Adrenal gland (tissue), 5 donors: ENCODE results near the gene WNT7A.

Source experiments
- POLR2A ChIP-seq, 2 donors: fragments of 450-650 bp; IDR thresholded peaks; one replicate each; pipeline ENCODE4 v1.6.1; 2017; ENCODE audit warnings: antibody characterized with exemption in 2 of 2, mild to moderate bottlenecking in 2 of 2, moderate library complexity in 1 of 2
- TF ChIP-seq, protein P1 (sequence below), 6 experiments: fragments of 450-650 bp in 4 of 6; fragments of 200-600 bp in 2 of 6; sonication (generic) in 1 of 6; IDR thresholded peaks; 1 replicate in 5 of 6; 2 replicates in 1 of 6; pipeline versions ENCODE4 v1.5.1 to v1.8.0; 2016 to 2021; ENCODE audit warnings: antibody characterized with exemption in 6 of 6, mild to moderate bottlenecking in 2 of 6, moderate library complexity in 1 of 6
- donor health status: DM: no; HTN: no; CAD: no.

DNA sequence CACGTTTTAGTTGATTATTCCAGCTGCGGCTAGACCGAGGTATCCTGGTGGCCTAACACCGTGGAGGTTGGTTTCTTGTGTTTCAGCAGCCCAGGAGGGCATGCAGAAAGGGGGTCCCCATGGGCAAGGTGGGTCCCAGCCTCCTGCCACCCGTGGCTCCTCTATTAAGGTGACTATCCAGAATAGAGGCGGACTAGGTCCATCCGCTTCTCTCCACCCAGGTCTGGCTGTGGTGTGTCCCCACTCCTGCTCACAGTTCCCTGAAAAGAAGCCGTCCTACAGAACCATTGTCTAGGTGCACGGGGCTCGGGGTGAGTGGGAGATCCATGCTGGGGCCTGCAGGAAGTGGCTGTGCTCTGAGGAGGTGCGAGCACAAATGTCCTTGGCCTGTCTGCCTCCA, 81.5 kb downstream of the WNT7A start:
- TF ChIP-seq, protein P1, sequence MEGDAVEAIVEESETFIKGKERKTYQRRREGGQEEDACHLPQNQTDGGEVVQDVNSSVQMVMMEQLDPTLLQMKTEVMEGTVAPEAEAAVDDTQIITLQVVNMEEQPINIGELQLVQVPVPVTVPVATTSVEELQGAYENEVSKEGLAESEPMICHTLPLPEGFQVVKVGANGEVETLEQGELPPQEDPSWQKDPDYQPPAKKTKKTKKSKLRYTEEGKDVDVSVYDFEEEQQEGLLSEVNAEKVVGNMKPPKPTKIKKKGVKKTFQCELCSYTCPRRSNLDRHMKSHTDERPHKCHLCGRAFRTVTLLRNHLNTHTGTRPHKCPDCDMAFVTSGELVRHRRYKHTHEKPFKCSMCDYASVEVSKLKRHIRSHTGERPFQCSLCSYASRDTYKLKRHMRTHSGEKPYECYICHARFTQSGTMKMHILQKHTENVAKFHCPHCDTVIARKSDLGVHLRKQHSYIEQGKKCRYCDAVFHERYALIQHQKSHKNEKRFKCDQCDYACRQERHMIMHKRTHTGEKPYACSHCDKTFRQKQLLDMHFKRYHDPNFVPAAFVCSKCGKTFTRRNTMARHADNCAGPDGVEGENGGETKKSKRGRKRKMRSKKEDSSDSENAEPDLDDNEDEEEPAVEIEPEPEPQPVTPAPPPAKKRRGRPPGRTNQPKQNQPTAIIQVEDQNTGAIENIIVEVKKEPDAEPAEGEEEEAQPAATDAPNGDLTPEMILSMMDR (IDR thresholded peaks at IDR 0.05): no peak
- TF ChIP-seq POLR2A (IDR thresholded peaks at IDR 0.05): no peak
